Measurements from ENCODE around the gene PPP1R1C. TPM values are rescaled to one million over a fixed set of nuclear protein-coding genes. Genes with fewer than 3 reads are reported as not detected.

The PPP1R1C gene, protein sequence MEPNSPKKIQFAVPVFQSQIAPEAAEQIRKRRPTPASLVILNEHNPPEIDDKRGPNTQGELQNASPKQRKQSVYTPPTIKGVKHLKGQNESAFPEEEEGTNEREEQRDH
- total RNA-seq: not detected

- Histone ChIP-seq H3K36me3 (no peaks in the 10 kb centered on the region), H3K4me1 (no peaks in the 10 kb centered on the region), H3K9me3 (no peaks in the 10 kb centered on the region), H3K4me3 (no peak within 1 kb of the TSS), H3K27me3 (no peaks in the 10 kb centered on the region), H3K27ac (no peak within 1 kb of the TSS)
- TF ChIP-seq POLR2AphosphoS5 (IDR thresholded peaks at IDR 0.05; ENCODE audit: insufficient read depth in 1 of 2, low read depth in 1 of 2) (no peak), POLR2A (IDR thresholded peaks at IDR 0.05) (no peak)
- TF ChIP-seq, protein P1, sequence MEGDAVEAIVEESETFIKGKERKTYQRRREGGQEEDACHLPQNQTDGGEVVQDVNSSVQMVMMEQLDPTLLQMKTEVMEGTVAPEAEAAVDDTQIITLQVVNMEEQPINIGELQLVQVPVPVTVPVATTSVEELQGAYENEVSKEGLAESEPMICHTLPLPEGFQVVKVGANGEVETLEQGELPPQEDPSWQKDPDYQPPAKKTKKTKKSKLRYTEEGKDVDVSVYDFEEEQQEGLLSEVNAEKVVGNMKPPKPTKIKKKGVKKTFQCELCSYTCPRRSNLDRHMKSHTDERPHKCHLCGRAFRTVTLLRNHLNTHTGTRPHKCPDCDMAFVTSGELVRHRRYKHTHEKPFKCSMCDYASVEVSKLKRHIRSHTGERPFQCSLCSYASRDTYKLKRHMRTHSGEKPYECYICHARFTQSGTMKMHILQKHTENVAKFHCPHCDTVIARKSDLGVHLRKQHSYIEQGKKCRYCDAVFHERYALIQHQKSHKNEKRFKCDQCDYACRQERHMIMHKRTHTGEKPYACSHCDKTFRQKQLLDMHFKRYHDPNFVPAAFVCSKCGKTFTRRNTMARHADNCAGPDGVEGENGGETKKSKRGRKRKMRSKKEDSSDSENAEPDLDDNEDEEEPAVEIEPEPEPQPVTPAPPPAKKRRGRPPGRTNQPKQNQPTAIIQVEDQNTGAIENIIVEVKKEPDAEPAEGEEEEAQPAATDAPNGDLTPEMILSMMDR (IDR thresholded peaks at IDR 0.05): no peak
- no peak for DNase-seq (ENCODE audit: extremely low spot score in 2 of 2)
- intact Hi-C loops (cut with DNase I): no loop called here
Measured at GRCh38 chr2:181985632-181986205, at the start of gene PPP1R1C. TSS of gene PPP1R1C (plus strand) at chr2:181985853. CDS start at chr2:181986111, 258 bp downstream.

DNA sequence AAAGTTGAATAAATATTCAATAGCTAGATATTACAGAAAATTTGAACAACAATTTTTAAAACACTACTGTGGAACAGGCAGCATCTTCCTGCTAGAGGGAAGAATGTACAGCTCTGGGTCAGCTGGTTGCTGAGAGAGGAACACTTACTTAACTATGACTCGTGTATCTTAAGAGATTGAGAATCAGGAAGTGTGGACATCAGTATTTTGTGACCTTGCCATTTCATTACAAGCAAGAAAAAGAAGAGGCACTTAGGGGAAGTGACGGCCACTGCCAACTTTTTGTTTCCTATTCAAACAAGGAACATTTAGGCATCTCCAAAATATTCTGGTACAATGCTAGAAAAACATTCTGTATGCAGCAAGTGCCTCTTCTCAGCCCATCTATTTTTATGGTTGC lies 48.2 kb upstream of the PPP1R1C start:
- Histone ChIP-seq H3K27ac (no peak overlapping the region), H3K9me3 (no peaks in the 10 kb centered on the region), H3K4me3 (no peak overlapping the region), H3K36me3 (no peaks in the 10 kb centered on the region), H3K27me3 (no peaks in the 10 kb centered on the region), H3K4me1 (no peaks in the 10 kb centered on the region)
- no peak for DNase-seq (ENCODE audit: extremely low spot score in 2 of 2)
- no peak for TF ChIP-seq POLR2A (IDR thresholded peaks at IDR 0.05)
- TF ChIP-seq, protein P1 (IDR thresholded peaks at IDR 0.05): no peak
- no peak for TF ChIP-seq POLR2AphosphoS5 (IDR thresholded peaks at IDR 0.05; ENCODE audit: insufficient read depth in 1 of 2, low read depth in 1 of 2)
- intact Hi-C loops (cut with DNase I): no loop called here

GRCh38 chr2:181943411-181944124 lies 42.1 kb upstream of the PPP1R1C start:
- Histone ChIP-seq H3K4me3 (no peak overlapping the region), H3K4me1 (no peaks in the 10 kb centered on the region), H3K36me3 (no peaks in the 10 kb centered on the region), H3K27ac (no peak overlapping the region), H3K9me3 (no peaks in the 10 kb centered on the region), H3K27me3 (no peaks in the 10 kb centered on the region)
- DNase-seq (ENCODE audit: extremely low spot score in 2 of 2): no peak
- intact Hi-C loops (cut with DNase I): no loop called here
- TF ChIP-seq POLR2AphosphoS5 (IDR thresholded peaks at IDR 0.05; ENCODE audit: insufficient read depth in 1 of 2, low read depth in 1 of 2) (no peak), POLR2A (IDR thresholded peaks at IDR 0.05) (no peak)
- TF ChIP-seq, protein P1 (IDR thresholded peaks at IDR 0.05): no peak

DNA sequence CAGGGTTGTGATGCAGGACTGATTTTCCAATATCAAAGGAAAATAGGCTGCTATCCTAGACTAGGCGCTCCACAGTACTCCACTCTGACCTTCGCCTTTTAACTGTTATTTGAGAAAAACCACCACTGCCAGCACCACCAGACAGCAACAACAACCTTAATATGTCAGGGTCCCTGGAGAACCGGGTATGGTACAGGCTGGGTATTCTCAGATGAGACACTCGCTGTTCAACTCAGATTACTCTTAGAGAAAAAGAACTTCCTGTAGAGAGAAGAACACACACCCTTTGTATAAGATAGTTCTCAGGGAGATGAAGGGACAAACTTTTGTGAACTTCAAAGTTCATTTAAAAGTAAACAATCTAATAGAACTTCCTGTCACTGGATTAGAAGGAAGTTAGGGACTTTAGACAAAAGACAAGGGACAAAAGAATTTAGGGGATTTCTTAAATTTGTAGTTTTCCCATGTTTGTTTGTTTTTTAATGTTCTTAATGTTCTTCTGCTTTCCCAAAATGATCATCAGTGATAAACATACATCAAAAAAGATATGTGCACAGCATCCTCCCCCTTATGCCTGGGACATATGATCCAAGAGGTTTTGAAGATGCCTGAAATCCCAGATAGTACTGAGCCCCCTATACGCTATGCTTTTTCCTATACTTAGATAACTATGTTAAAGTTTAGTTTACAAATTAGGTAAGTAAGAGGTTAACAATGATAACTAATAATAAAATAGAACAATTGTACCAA lies 41.3 kb upstream of the PPP1R1C start:
- no peaks in the 10 kb centered on the region for H3K27me3 ChIP-seq
- H3K27ac ChIP-seq: no peak overlapping the region
- no peaks in the 10 kb centered on the region for H3K36me3 ChIP-seq
- no peak overlapping the region for H3K4me3 ChIP-seq
- TF ChIP-seq POLR2A (IDR thresholded peaks at IDR 0.05) (no peak), POLR2AphosphoS5 (IDR thresholded peaks at IDR 0.05; ENCODE audit: insufficient read depth in 1 of 2, low read depth in 1 of 2) (no peak)
- TF ChIP-seq, protein P1 (IDR thresholded peaks at IDR 0.05): no peak
- no peaks in the 10 kb centered on the region for H3K9me3 ChIP-seq
- no peak for DNase-seq (ENCODE audit: extremely low spot score in 2 of 2)
- intact Hi-C loops (cut with DNase I): no loop called here
- H3K4me1 ChIP-seq: no peaks in the 10 kb centered on the region

Data from vagina (tissue), 2 donors.